Breast epithelium (tissue), 3 donors: ENCODE measurements around the gene CACNA2D3.

ENCODE experiments used
- CTCF ChIP-seq, 3 donors: fragments of 450-650 bp; IDR thresholded peaks; one replicate each; pipeline ENCODE4 v1.5.1; 2016 to 2017; ENCODE audit warnings: antibody characterized with exemption in 3 of 3, mild to moderate bottlenecking in 3 of 3, moderate library complexity in 3 of 3
- POLR2A ChIP-seq: fragments of 450-650 bp; IDR thresholded peaks from one replicate; pipeline ENCODE4 v1.6.1; 2016; ENCODE audit warnings: antibody characterized with exemption, mild to moderate bottlenecking, moderate library complexity

- no peak for TF ChIP-seq CTCF (IDR thresholded peaks at IDR 0.05)
- TF ChIP-seq POLR2A: no peak
Observed at GRCh38 chr3:54476891-54477290, 354.5 kb downstream of the CACNA2D3 start.
